Neural cell (in vitro differentiated cells): Measurements from ENCODE around the gene SPECC1L.

Experiments
- EP300 ChIP-seq: fragments of 450-650 bp; conservative IDR thresholded peaks from 2 replicates; pipeline ENCODE4 v1.6.1; 2014; ENCODE audit warnings: antibody characterized with exemption, mild to moderate bottlenecking, moderate library complexity; ENCODE audit not compliant: poor library complexity, severe bottlenecking
- EZH2 ChIP-seq: fragments of 200-600, 300-800 bp; shearing (Covaris generic), sonication (generic); IDR thresholded peaks from 2 replicates; pipeline ENCODE4 v1.6.1; 2014; ENCODE audit warnings: antibody characterized with exemption, low read length, borderline replicate concordance, mild to moderate bottlenecking; ENCODE audit not compliant: insufficient read depth, poor library complexity, severe bottlenecking
- MXI1 ChIP-seq: fragments of 450-650 bp; conservative IDR thresholded peaks from 2 replicates; pipeline ENCODE4 v1.6.1; 2014; ENCODE audit warnings: antibody characterized with exemption, mild to moderate bottlenecking; ENCODE audit not compliant: poor library complexity, severe bottlenecking
- POLR2AphosphoS5 ChIP-seq: IDR thresholded peaks from 2 replicates; pipeline ENCODE4 v1.6.1; 2012
- RAD21 ChIP-seq: fragments of 450-650 bp; conservative IDR thresholded peaks from 2 replicates; pipeline ENCODE4 v1.6.1; 2014; ENCODE audit warnings: antibody characterized with exemption, mild to moderate bottlenecking, moderate library complexity
- SMC3 ChIP-seq: fragments of 450-650 bp; conservative IDR thresholded peaks from 2 replicates; pipeline ENCODE4 v1.6.1; 2014; ENCODE audit warnings: antibody characterized with exemption, mild to moderate bottlenecking, moderate library complexity; ENCODE audit not compliant: poor library complexity
- TAF1 ChIP-seq: IDR thresholded peaks from 2 replicates; pipeline ENCODE4 v1.6.1; 2012; ENCODE audit warnings: low read depth
- TF ChIP-seq, protein P1 (sequence below): fragments of 450-650 bp; IDR thresholded peaks from 2 replicates; pipeline ENCODE4 v1.5.1; 2014; ENCODE audit warnings: antibody characterized with exemption, mild to moderate bottlenecking, moderate library complexity; ENCODE audit not compliant: poor library complexity, severe bottlenecking
- TF ChIP-seq, protein P2 (sequence below): IDR thresholded peaks from 2 replicates; pipeline ENCODE4 v1.6.1; 2012; ENCODE audit warnings: borderline replicate concordance

DNA sequence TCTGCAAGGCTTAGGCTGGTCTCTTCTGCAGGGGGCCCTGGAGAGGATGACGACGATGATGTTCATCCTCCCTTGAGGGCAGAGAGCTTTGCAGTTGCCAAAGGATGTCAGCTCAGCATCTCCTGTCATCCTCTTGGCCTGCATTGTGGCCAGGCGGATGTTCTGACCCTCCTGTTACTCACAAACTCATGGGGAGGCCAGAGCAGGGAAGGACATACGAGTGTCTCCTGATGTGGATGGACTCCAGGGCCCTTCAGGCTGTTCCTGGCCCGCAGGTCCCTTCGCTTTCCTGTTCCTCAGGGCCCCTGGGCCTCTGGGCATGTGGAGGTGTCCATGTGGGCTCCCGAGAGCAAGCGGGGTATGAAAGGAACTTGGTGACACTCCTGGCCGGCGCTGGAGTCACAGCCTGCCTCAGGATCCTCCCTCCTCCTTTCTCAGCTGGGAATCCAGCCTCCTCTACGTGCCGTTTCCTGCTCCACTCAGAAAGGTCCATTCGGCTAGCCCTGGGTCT is 165.3 kb downstream of the SPECC1L start:
- TF ChIP-seq, protein P1, sequence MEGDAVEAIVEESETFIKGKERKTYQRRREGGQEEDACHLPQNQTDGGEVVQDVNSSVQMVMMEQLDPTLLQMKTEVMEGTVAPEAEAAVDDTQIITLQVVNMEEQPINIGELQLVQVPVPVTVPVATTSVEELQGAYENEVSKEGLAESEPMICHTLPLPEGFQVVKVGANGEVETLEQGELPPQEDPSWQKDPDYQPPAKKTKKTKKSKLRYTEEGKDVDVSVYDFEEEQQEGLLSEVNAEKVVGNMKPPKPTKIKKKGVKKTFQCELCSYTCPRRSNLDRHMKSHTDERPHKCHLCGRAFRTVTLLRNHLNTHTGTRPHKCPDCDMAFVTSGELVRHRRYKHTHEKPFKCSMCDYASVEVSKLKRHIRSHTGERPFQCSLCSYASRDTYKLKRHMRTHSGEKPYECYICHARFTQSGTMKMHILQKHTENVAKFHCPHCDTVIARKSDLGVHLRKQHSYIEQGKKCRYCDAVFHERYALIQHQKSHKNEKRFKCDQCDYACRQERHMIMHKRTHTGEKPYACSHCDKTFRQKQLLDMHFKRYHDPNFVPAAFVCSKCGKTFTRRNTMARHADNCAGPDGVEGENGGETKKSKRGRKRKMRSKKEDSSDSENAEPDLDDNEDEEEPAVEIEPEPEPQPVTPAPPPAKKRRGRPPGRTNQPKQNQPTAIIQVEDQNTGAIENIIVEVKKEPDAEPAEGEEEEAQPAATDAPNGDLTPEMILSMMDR = no peak
- TF ChIP-seq EZH2 = no peak
- no peak for TF ChIP-seq MXI1
- TF ChIP-seq TAF1 = no peak
- no peak for TF ChIP-seq POLR2AphosphoS5
- no peak for TF ChIP-seq SMC3
- TF ChIP-seq RAD21 = no peak
- no peak for TF ChIP-seq EP300
- TF ChIP-seq, protein P2, sequence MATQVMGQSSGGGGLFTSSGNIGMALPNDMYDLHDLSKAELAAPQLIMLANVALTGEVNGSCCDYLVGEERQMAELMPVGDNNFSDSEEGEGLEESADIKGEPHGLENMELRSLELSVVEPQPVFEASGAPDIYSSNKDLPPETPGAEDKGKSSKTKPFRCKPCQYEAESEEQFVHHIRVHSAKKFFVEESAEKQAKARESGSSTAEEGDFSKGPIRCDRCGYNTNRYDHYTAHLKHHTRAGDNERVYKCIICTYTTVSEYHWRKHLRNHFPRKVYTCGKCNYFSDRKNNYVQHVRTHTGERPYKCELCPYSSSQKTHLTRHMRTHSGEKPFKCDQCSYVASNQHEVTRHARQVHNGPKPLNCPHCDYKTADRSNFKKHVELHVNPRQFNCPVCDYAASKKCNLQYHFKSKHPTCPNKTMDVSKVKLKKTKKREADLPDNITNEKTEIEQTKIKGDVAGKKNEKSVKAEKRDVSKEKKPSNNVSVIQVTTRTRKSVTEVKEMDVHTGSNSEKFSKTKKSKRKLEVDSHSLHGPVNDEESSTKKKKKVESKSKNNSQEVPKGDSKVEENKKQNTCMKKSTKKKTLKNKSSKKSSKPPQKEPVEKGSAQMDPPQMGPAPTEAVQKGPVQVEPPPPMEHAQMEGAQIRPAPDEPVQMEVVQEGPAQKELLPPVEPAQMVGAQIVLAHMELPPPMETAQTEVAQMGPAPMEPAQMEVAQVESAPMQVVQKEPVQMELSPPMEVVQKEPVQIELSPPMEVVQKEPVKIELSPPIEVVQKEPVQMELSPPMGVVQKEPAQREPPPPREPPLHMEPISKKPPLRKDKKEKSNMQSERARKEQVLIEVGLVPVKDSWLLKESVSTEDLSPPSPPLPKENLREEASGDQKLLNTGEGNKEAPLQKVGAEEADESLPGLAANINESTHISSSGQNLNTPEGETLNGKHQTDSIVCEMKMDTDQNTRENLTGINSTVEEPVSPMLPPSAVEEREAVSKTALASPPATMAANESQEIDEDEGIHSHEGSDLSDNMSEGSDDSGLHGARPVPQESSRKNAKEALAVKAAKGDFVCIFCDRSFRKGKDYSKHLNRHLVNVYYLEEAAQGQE = no peak
